ENCODE data around the gene TTLL4.

TTLL4 gene

DNA sequence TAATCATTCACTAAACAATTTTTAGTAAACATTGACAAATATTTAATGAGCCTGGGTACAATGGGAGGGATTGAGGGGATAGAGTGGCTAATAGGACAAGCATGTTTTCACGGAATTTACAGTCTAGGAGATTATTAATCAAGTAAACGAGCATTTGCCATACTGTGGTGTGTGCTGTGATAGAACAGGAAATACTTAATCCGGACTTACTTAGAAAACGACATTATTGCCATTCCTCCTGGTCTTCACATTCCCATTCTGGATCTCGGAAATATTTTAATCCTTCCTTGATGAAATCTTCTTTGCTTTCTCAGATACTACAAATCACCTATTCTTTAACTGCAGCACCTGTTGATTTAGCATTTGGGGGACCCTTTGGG, 905 bp downstream of the TTLL4 start:
- no peak for DNase-seq (ENCODE audit: low read depth in 1 of 2, low spot score in 1 of 2)

DNA sequence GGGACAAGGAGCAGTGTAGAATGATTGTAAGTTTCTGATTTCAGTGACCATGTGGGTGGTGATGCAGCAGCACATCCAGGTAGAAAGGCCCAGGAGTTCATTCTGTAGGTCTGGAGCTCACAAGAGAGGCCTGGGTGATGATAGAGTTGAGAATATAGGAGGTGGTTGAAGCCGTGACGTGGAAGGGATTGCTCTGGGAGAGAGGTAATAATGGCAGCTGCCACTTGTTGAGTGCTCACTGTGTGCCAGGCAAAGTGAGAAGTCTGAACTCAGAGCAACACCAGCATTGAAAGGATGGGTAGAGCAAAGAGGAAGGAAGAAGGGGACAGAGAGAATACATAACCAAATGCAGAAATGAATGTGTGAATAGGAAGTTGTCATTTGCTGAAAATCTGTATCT, 3.3 kb downstream of the TTLL4 start:
- DNase-seq (ENCODE audit: low read depth in 1 of 2, low spot score in 1 of 2), result no peak

GRCh38 chr2:218716070-218716469, 5.4 kb downstream of the TTLL4 start:
- no peak for DNase-seq (ENCODE audit: low read depth in 1 of 2, low spot score in 1 of 2)

- no peak for DNase-seq (ENCODE audit: low read depth in 1 of 2, low spot score in 1 of 2)
These were observed 6.6 kb downstream of the TTLL4 start for GRCh38 chr2:218717262-218717661.

- DNase-seq (ENCODE audit: low read depth in 1 of 2, low spot score in 1 of 2), result no peak
These were observed 7.4 kb downstream of the TTLL4 start for GRCh38 chr2:218718058-218718457.

DNA sequence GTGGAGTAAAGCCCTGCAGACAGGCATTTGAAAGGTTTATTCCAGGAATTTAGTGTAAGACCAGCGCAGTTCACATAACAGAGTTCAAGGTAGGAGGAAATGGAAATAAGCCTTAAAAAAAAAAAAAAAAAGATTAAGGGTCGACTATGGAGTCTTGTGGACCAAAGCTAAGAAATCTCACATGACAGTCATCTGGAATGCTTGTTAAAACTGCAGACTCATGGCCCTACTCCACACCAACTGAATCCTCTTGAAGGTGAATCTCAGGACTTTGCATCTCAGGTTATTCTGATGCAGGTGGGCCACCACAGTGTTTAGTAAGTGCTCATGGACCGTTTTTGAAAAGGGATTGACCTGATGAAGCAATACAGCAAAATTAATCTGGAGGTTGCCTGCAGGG, 8.8 kb downstream of the TTLL4 start:
- no peak for DNase-seq (ENCODE audit: low read depth in 1 of 2, low spot score in 1 of 2)

- DNase-seq (ENCODE audit: low read depth in 1 of 2, low spot score in 1 of 2), result no peak
These were observed 9.7 kb downstream of the TTLL4 start for GRCh38 chr2:218720048-218721041.

DNA sequence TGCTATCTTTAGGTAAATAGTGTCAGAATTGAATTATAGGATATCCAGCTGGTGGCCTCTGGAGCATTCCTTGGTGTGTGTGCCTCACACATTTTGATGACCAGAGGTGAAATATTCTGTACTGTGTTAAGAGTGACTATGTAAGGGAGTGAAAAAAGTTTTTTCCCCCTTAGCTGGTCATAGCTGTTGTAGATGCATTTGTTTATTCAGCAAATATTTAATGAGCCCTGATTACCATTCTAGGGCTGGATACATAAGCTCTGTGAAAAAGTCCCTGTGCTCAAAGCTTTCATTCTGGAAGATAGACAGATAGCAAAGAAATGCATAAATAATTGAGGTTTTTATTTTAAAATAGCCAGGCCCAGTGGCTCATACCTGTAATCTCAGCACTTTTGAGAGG, 10.9 kb downstream of the TTLL4 start:
- no peak for DNase-seq (ENCODE audit: low read depth in 1 of 2, low spot score in 1 of 2)

GRCh38 chr2:218721934-218722333, 11.3 kb downstream of the TTLL4 start:
- DNase-seq (ENCODE audit: low read depth in 1 of 2, low spot score in 1 of 2), result no peak

GRCh38 chr2:218722419-218722818, 11.8 kb downstream of the TTLL4 start:
- DNase-seq (ENCODE audit: low read depth in 1 of 2, low spot score in 1 of 2), result no peak

DNA sequence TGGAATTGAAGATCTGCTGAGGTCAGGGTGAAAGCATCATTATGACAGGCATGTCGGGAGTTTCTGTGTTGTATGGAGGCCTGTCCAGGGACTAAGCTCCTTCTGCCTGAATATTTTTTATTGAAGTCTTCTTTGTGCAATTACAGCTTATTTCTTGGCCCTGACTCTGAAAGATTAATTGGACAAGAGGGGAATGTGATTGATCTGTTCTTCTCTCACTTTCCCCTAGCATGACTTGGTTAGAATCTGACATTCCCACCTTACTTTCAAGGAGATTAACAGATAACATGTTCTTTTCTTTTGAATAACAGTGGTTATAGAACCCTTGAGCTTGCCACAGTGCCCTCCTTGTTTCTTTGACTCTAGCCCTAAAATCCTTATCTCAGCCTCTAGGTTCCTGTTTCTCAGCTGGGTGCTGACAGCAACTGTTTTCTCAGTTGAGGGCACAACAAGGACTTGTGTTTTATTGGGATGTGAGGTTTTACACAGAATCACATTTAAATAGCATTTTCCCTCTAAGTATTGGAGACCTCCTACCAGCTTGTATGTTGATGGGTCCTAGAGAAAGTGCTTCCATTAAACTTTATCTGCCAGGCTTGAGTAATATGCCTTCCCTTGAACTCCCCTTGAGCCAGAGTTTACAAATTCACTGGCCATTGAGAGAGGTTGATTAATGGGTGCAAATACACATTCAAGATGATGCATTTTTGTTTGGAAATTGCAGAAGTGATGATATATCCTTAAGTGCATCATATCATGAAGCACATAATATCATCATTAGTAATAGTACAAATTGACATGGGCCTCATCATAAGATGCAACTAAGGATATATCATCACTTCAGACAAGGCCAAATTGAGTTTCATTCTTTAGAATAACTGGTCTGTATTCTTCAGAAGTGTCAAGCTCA, 12.5 kb downstream of the TTLL4 start:
- no peak for DNase-seq (ENCODE audit: low read depth in 1 of 2, low spot score in 1 of 2)

DNA sequence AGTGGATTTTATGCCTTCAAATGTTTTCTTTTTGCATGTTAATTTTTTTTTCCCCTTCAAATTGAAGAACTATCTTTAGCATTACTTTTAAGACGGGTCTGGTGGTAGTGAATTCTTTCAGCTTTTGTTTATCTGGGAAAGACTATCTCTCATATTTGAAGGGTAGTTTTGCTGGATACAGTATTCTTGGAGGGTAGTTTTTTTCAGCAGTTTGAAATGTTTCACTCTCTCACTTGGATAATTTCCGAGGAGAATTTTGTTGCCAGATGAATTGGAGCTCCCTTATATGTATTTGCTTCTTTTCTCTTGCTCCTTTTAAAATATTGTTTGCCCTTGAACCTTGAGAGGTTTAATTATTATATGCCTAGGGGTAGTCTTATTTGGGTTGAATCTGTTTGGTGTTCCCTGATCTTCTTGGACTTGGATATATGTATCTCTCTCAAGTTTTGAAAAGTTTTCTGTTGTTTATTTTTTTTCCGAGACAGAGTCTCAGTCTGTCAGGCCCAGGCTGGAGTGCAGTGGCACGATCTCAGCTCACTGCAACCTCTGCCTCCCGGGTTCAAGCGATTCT, 15.5 kb downstream of the TTLL4 start:
- no peak for DNase-seq (ENCODE audit: low read depth in 1 of 2, low spot score in 1 of 2)

DNA sequence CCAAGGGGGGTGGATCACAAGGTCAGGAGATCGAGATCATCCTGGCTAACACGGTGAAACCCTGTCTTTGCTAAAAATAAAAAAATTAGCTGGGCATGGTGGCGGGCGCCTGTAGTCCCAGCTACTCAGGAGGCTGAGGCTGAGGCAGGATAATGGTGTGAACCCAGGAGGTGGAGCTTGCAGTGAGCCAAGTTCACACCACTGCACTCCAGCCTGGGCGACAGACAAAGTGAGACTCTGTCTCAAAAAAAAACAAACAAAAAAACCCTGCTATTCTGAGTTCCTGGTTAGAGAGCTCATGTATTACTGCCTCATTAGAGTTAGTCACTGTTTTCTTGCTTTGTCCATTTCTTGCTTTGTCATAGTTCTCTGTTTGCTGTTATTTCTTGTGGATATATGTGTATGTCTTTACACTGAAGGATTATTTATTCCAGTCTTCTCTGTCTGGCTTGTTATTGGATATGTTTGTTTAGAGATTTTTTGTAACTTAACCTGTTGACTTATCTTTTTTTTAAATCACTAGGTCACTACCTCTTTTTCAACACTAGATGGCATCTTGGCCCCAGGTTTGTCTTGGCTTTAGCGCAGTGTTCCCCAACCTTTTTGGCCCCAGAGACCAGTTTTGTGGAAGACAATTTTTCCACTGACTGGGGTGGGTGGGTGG, 17.0 kb downstream of the TTLL4 start:
- DNase-seq (ENCODE audit: low read depth in 1 of 2, low spot score in 1 of 2), result no peak

GRCh38 chr2:218729640-218730039, 19.0 kb downstream of the TTLL4 start:
- DNase-seq (ENCODE audit: low read depth in 1 of 2, low spot score in 1 of 2), result no peak

DNA sequence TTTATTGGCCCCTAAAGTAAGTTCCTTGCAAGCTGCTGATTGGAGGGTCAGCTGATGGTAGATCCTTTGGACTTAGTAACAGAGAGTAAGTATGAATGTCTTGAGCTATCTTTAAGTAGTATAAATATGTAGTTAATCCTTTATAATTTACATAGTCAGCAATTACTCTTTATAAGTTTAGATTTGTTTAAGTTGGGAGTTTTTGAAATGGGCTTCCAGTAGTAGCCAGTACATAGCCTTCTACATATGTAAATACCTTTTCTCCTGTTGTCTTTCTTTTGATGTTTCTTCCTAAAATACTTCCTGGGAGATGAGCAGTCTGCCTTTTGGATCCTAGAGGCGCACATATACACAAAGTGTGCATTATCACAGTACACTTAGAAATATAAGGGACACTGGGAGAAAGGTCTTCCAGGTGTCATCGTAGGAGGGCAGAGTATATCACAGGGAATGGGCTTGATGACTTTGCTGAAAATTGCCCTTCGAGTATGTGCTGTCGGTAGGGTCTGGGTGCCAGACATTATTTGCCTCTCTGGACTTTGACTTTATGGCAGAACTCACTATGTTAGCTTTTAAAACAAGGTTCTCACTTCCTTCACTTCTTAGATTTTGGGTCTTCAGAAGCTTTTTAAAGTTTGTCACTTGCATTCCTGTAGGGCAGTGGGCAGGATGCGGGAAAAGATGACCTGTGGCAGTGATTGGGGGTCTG, 21.6 kb downstream of the TTLL4 start:
- no peak for DNase-seq (ENCODE audit: low read depth in 1 of 2, low spot score in 1 of 2)

- DNase-seq (ENCODE audit: low read depth in 1 of 2, low spot score in 1 of 2), result no peak
These were observed 22.1 kb downstream of the TTLL4 start for GRCh38 chr2:218732761-218733158.

- DNase-seq (ENCODE audit: low read depth in 1 of 2, low spot score in 1 of 2), result no peak
These were observed 22.8 kb downstream of the TTLL4 start for GRCh38 chr2:218733171-218734021.

DNA sequence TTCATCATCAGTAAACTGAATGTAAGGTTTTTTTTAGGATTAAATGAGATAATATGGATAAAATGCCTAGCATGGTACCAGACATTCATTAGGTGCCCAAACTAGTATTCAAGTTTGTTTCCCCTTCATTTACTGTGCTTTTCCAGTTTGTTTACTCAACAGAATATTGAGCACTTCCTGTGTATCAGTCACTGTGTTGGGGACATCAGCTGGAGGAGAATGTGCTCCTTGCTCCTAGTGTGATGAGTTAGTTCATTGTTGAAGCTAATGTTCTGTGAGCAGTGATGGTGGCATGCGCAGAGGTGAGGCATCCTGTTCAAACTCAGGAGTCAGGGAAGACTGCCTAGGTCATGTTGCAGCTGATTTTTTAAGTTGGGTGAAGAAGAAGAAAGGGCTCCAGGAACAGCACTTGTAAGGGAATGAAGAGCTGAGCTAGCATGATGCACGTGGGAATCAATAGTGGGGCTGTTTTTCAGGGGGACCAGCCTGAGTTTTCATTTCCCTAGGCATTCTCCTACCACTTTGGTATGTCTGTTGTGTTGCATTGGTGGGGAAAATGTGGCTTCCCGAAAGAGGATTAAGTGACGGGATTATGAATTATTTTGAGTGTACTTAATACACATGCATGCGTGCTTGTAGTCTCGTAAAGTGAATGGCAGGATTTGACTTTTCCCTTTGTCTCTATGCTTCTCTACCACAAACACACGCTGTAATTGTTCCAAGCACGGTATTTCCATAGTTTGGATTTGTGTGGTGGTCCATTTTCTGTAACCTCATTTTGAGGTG, 23.7 kb downstream of the TTLL4 start:
- no peak for DNase-seq (ENCODE audit: low read depth in 1 of 2, low spot score in 1 of 2)

DNA sequence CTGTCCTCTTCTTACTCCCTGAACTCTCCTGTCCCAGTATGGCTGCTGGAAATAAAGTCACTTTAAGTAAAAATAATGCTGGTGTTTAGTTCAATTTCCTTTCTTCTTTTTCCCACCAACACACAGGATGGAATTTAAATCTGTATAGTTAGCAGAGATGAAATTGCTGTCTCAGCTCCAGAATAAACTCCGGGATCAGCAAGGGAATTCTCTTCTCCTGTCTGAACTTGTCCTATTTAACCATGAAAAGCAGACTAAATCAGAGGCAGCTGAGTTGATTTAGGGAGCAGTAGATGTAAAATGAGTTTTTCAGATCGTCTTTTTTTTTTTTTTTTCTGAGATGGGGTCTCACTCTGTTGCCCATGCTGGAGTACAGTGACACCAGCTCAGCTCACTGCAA, 25.9 kb downstream of the TTLL4 start:
- no peak for DNase-seq (ENCODE audit: low read depth in 1 of 2, low spot score in 1 of 2)

Data from activated T-helper 1 cell treated with anti-CD3 and anti-CD28 coated beads, Interleukin-2, amount 50 U/mL, for 16 hours (primary cell).